K562 (cell line): ENCODE results near the gene ARHGAP10. TPM values are rescaled to one million over a fixed set of nuclear protein-coding genes. Genes with fewer than 3 reads are reported as not detected.

ENCODE experiments used
- ATAC-seq: fragments of 200-7000 bp; cut with Tn5 transposase; 3 replicates; pipeline ENCODE4 v1.9.1; 2020; ENCODE audit warnings: moderate library complexity
- BruUV-seq: library from RNA; stranded (reverse); fragments of 400-500 nt; replicated peaks from 2 replicates; lab custom pipeline; 2021; lab: Mats Ljungman, UMichigan
- CTCF ChIA-PET: fragments of 300-600 bp; formaldehyde crosslinking; extraction: SDS; loops from one replicate; lab custom pipeline; 2021; ENCODE audit warnings: low intra/inter-chr PET ratio; lab: Yijun Ruan, JAX
- POLR2A ChIA-PET: fragments of 300-600, 350-650 bp; sonication (Branson Sonifier 250); formaldehyde crosslinking; extraction: SDS; loops from one replicate; lab custom pipeline; 2021; ENCODE audit warnings: antibody characterized with exemption, inconsistent platforms; lab: Yijun Ruan, JAX
- DNase-seq, 4 experiments: peaks; one replicate each; pipeline versions ENCODE4 v3.0.0 to v3.0.0-alpha.2; 2011 to 2018; ENCODE audit warnings: low spot score in 3 of 4, mixed read lengths in 3 of 4; ENCODE audit errors: extremely low read depth in 1 of 4
- FAIRE-seq: peaks from 2 replicates; lab custom pipeline; 2011; peaks lifted over from hg19 to GRCh38; lab: Jason Lieb, UNC
- H2AFZ ChIP-seq: 2 replicates; pipeline ENCODE4 v1.6.0; 2011; ENCODE audit warnings: low read depth, low read length, control low read depth, inconsistent platforms
- H3K27ac ChIP-seq: fragments of 200-600 bp; 3 replicates; pipeline ENCODE4 v1.8.0; 2011; ENCODE audit warnings: low read depth, mild to moderate bottlenecking, control low read depth, inconsistent platforms, low read length, moderate library complexity, mixed read lengths; ENCODE audit errors: extremely low read depth
- H3K27me3 ChIP-seq, 2 experiments: fragments of 300-600 bp in 1 of 2; 2 replicates in 1 of 2; 3 replicates in 1 of 2; pipeline versions ENCODE4 v1.6.0 to v1.8.0; 2011; ENCODE audit warnings: inconsistent platforms in 2 of 2, low read length in 2 of 2, mild to moderate bottlenecking in 1 of 2, mixed read lengths in 1 of 2, moderate library complexity in 1 of 2; ENCODE audit not compliant: control insufficient read depth in 2 of 2, insufficient read depth in 2 of 2
- H3K36me3 ChIP-seq: fragments of 300-600 bp; 3 replicates; pipeline ENCODE4 v1.8.0; 2011; ENCODE audit warnings: mild to moderate bottlenecking, low read length, inconsistent platforms; ENCODE audit not compliant: control insufficient read depth, insufficient read depth
- H3K4me1 ChIP-seq, 2 experiments: fragments of 200-600 bp in 1 of 2; replicated peaks in 1 of 2; 2 replicates in 1 of 2; 3 replicates in 1 of 2; pipeline versions ENCODE4 v1.5.1 to v1.8.0; 2011; ENCODE audit warnings: inconsistent platforms in 2 of 2, low read length in 2 of 2, mild to moderate bottlenecking in 1 of 2, mixed read lengths in 1 of 2, moderate library complexity in 1 of 2; ENCODE audit not compliant: control insufficient read depth in 2 of 2, insufficient read depth in 2 of 2
- H3K4me2 ChIP-seq: 2 replicates; pipeline ENCODE4 v1.6.1; 2011; ENCODE audit warnings: low read length, control low read depth, inconsistent platforms, mixed read lengths; ENCODE audit not compliant: insufficient read depth
- H3K4me3 ChIP-seq: fragments of 200-600 bp; sonication (generic), shearing (Covaris generic); 2 replicates; pipeline ENCODE4 v1.5.1; 2016; ENCODE audit warnings: control low read depth, inconsistent platforms
- H3K79me2 ChIP-seq: fragments of 200-600 bp; 3 replicates; pipeline ENCODE4 v1.8.0; 2011; ENCODE audit warnings: low read length, inconsistent platforms; ENCODE audit not compliant: control insufficient read depth, insufficient read depth
- H3K9ac ChIP-seq, 2 experiments: 2 replicates each; pipeline versions ENCODE4 v1.6.0 to v1.6.1; 2011; ENCODE audit warnings: low read depth in 2 of 2, low read length in 2 of 2, control low read depth in 1 of 2, inconsistent platforms in 1 of 2, mild to moderate bottlenecking in 1 of 2, mixed read lengths in 1 of 2; ENCODE audit not compliant: insufficient read depth in 1 of 2
- H3K9me1 ChIP-seq: one replicate; pipeline ENCODE4 v1.6.0; 2011; ENCODE audit warnings: inconsistent platforms, mild to moderate bottlenecking, low read length, moderate library complexity; ENCODE audit not compliant: control insufficient read depth, insufficient read depth
- H3K9me3 ChIP-seq: replicated peaks from 2 replicates; pipeline ENCODE4 v1.5.1; 2011; ENCODE audit warnings: low read depth, low read length, inconsistent platforms; ENCODE audit not compliant: control insufficient read depth, insufficient read depth
- H4K20me1 ChIP-seq: replicated peaks from 2 replicates; pipeline ENCODE4 v1.6.1; 2011; ENCODE audit warnings: low read length, inconsistent platforms, mixed read lengths; ENCODE audit not compliant: control insufficient read depth, insufficient read depth
- C11orf30 ChIP-seq: fragments of 450-650 bp; IDR thresholded peaks from 2 replicates; pipeline ENCODE4 v1.6.1; 2016; ENCODE audit warnings: low read depth, mild to moderate bottlenecking
- CHD7 ChIP-seq: fragments of 200-600 bp; sonication (generic); IDR thresholded peaks from one replicate; pipeline ENCODE4 v1.6.1; 2012; ENCODE audit warnings: mild to moderate bottlenecking, low read depth, low read length, inconsistent platforms
- HDAC8 ChIP-seq: fragments of 450-650 bp; IDR thresholded peaks from 2 replicates; pipeline ENCODE4 v1.6.1; 2016; ENCODE audit warnings: mild to moderate bottlenecking, missing genetic modification characterization, moderate library complexity, missing compliant biosample characterization
- JUN ChIP-seq, 2 experiments: sonication (generic) in 1 of 2; formaldehyde crosslinking in 1 of 2; IDR thresholded peaks; 2 replicates each; pipeline versions ENCODE4 v1.6.1 to v1.8.0; 2012 to 2022; ENCODE audit warnings: borderline replicate concordance in 2 of 2, mild to moderate bottlenecking in 2 of 2, improper control_type of control experiment in 1 of 2, low read depth in 1 of 2, low read length in 1 of 2, missing genetic modification reagents in 1 of 2
- JUND ChIP-seq, 2 experiments: IDR thresholded peaks; 2 replicates in 1 of 2; 3 replicates in 1 of 2; pipeline ENCODE4 v1.6.1; 2011; ENCODE audit warnings: borderline replicate concordance in 2 of 2, low read depth in 2 of 2, low read length in 2 of 2, improper control_type of control experiment in 1 of 2, missing biosample characterization in 1 of 2, missing genetic modification characterization in 1 of 2, missing genetic modification reagents in 1 of 2
- NR2C1 ChIP-seq, 2 experiments: fragments of 450-650 bp; IDR thresholded peaks; 2 replicates each; pipeline ENCODE4 v1.6.1; 2017; ENCODE audit warnings: mild to moderate bottlenecking in 2 of 2, antibody characterized with exemption in 1 of 2, inconsistent platforms in 1 of 2, missing compliant biosample characterization in 1 of 2, missing genetic modification characterization in 1 of 2
- RNF2 ChIP-seq: sonication (generic); IDR thresholded peaks from 2 replicates; pipeline ENCODE4 v1.6.1; 2016
- TAF1 ChIP-seq: IDR thresholded peaks from 2 replicates; pipeline ENCODE4 v1.6.1; 2011; ENCODE audit warnings: mild to moderate bottlenecking, low read length, moderate library complexity; ENCODE audit not compliant: insufficient read depth, control insufficient read depth, severe bottlenecking; ENCODE audit errors: extremely low read depth
- TBL1XR1 ChIP-seq, 2 experiments: IDR thresholded peaks; 2 replicates each; pipeline ENCODE4 v1.6.1; 2012; ENCODE audit warnings: improper control_type of control experiment in 2 of 2, low read length in 2 of 2, mild to moderate bottlenecking in 1 of 2
- ZNF316 ChIP-seq: fragments of 450-650 bp; IDR thresholded peaks from 2 replicates; pipeline ENCODE4 v1.6.1; 2016
- WGBS: fragments of 100-300 bp; shearing (Covaris generic); methylation state at CpG from one replicate; pipeline ENCODE4 v1.1.6; 2016; ENCODE audit warnings: low coverage, mixed read lengths; ENCODE audit not compliant: insufficient coverage; ENCODE audit errors: missing lambda C conversion rate; 5-methylcytosine and 5-hydroxymethylcytosine counted together
- in situ Hi-C: fragments of 300-500 bp; cut with MboI; formaldehyde crosslinking; loops from 4 replicates; pipeline ENCODE4 v1.15.0; 2018; ENCODE audit warnings: inconsistent platforms, mixed read lengths
- intact Hi-C: fragments of 100-400 bp; cut with micrococcal nuclease; formaldehyde crosslinking; loops from 2 replicates; pipeline ENCODE4 v1.14.2; 2022
- polyA plus RNA-seq, 8 experiments: library from polyadenylated mRNA; depleted of rRNA in 4 of 8; stranded (reverse) in 5 of 8; unstranded in 3 of 8; fragments of >200 nt; fragmentation: Nextera tagmentation in 2 of 8; fragmentation: Illumina TruSeq in 1 of 8; extraction: Ambion mirVana in 2 of 8; extraction: Trizol in 1 of 8; gene quantifications; 2 replicates each; pipeline versions ENCODE4 v1.2.1 to v1.2.3, GENCODE V29; 2011 to 2014; ENCODE audit warnings: inconsistent platforms in 1 of 8, missing spikeins in 1 of 8
- total RNA-seq, 7 experiments: library from RNA; depleted of rRNA in 6 of 7; stranded (reverse); fragments of >200 nt in 6 of 7; fragmentation: Illumina TruSeq in 2 of 7; extraction: Trizol in 2 of 7; gene quantifications; 2 replicates each; pipeline versions ENCODE4 v1.2.1 to v1.2.3, GENCODE V29; 2011 to 2021; ENCODE audit warnings: low replicate concordance in 1 of 7

Gene ARHGAP10
- total and polyA plus RNA-seq, 9 of the 15 experiments (the other 6 are each of a cell fraction or from before 2014, with no cell fraction given): 0.03 to 0.22 (median 0.06) TPM; not detected in 3

- Histone ChIP-seq H4K20me1 (no peaks in the 10 kb centered on the region), H2AFZ (no peak overlapping the region), H3K27me3 (no peaks in the 10 kb centered on the region), H3K9me1 (no peaks in the 10 kb centered on the region), H3K27ac (no peak overlapping the region), H3K9ac (no peak overlapping the region), H3K4me2 (no peak overlapping the region), H3K79me2 (no peaks in the 10 kb centered on the region), H3K4me1 (no peaks in the 10 kb centered on the region; a peak in 2 of 5 replicates), H3K36me3 (no peaks in the 10 kb centered on the region), H3K4me3 (no peak overlapping the region), H3K9me3 (no peaks in the 10 kb centered on the region)
- WGBS: 0% methylated on average over 7 of the region's 7 CpGs
- DNase-seq (peak; percentile 9 to 24 (median 15)), FAIRE-seq (no peak), ATAC-seq (no peak; the same call in 2 of the 3 replicates)
- intact Hi-C loops (no loop called here), in situ Hi-C loops (no loop called here)
- BruUV-seq: no TSS peak
- ChIA-PET CTCF (no interaction called here), POLR2A (interaction anchor here (1.0 to 1.5 kb wide), 3 partner anchors 8 to 23 kb away, joined by 3 read pairs; no protein-coding TSS in a partner anchor)
- TF ChIP-seq TAF1: no peak
- no peak for TF ChIP-seq TBL1XR1 (IDR thresholded peaks at IDR 0.05; ENCODE audit: low read length in 2 of 2)
- TF ChIP-seq CHD7: no peak
- TF ChIP-seq JUND (IDR thresholded peaks at IDR 0.05; ENCODE audit: borderline replicate concordance, low read depth, low read length): peak; percentile 45; the same call in 1 of the 2 replicates
- TF ChIP-seq JUND (tag; IDR thresholded peaks at IDR 0.05; ENCODE audit: borderline replicate concordance, low read depth, low read length): peak; percentile 76; the same call in 1 of the 3 replicates
- TF ChIP-seq RNF2: no peak
- no peak for TF ChIP-seq HDAC8 (tag)
- TF ChIP-seq C11orf30: peak; percentile 84
- TF ChIP-seq ZNF316: peak; percentile 80
- peak; percentile 41; the same call in 1 of the 2 replicates for TF ChIP-seq JUN (IDR thresholded peaks at IDR 0.05; ENCODE audit: borderline replicate concordance, low read depth, low read length)
- TF ChIP-seq JUN (CRISPR knock-in tag; IDR thresholded peaks at IDR 0.05; ENCODE audit: borderline replicate concordance): no peak
- no peak for TF ChIP-seq NR2C1 (IDR thresholded peaks at IDR 0.05)
- TF ChIP-seq NR2C1 (tag; IDR thresholded peaks at IDR 0.05): no peak
These were observed 275.4 kb downstream of the ARHGAP10 start for GRCh38 chr4:148007314-148007760.
